ENCODE measurements around the gene CWC25. TPM values are rescaled to one million over a fixed set of nuclear protein-coding genes. Genes with fewer than 3 reads are reported as not detected.

Gene CWC25
- total and polyA plus RNA-seq, 2 of the 13 experiments (the other 11 are each of a cell fraction or from before 2014, with no cell fraction given), result 15.6 to 22.7 TPM

DNA sequence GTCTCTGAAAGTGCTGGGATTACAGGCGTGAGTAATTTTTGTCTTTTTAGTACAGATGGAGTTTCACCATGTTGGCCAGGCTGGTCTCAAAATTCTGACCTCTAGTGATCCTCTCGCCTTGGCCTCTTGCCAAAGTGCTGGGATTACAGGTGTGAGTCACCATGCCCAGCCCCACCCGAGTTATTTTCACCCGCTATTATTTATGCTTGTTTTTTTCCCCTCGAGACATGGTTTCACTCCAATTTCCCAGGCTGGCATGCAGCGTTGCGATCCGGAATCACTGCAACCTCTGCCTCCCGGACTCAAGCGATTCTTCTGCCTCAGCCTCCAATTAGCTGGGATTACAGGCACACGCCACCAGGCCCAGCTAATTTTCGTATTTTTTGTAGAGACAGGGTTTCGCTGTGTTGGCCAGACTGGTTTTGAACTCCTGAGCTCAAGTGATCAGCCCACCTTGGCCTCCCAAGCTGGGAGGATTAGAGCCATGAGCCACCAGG lies 19.2 kb upstream of the CWC25 start (continued):
- no peak for TF ChIP-seq TFDP1 (CRISPR knock-in tag; IDR thresholded peaks at IDR 0.05; ENCODE audit: borderline replicate concordance)
- TF ChIP-seq, protein P1, sequence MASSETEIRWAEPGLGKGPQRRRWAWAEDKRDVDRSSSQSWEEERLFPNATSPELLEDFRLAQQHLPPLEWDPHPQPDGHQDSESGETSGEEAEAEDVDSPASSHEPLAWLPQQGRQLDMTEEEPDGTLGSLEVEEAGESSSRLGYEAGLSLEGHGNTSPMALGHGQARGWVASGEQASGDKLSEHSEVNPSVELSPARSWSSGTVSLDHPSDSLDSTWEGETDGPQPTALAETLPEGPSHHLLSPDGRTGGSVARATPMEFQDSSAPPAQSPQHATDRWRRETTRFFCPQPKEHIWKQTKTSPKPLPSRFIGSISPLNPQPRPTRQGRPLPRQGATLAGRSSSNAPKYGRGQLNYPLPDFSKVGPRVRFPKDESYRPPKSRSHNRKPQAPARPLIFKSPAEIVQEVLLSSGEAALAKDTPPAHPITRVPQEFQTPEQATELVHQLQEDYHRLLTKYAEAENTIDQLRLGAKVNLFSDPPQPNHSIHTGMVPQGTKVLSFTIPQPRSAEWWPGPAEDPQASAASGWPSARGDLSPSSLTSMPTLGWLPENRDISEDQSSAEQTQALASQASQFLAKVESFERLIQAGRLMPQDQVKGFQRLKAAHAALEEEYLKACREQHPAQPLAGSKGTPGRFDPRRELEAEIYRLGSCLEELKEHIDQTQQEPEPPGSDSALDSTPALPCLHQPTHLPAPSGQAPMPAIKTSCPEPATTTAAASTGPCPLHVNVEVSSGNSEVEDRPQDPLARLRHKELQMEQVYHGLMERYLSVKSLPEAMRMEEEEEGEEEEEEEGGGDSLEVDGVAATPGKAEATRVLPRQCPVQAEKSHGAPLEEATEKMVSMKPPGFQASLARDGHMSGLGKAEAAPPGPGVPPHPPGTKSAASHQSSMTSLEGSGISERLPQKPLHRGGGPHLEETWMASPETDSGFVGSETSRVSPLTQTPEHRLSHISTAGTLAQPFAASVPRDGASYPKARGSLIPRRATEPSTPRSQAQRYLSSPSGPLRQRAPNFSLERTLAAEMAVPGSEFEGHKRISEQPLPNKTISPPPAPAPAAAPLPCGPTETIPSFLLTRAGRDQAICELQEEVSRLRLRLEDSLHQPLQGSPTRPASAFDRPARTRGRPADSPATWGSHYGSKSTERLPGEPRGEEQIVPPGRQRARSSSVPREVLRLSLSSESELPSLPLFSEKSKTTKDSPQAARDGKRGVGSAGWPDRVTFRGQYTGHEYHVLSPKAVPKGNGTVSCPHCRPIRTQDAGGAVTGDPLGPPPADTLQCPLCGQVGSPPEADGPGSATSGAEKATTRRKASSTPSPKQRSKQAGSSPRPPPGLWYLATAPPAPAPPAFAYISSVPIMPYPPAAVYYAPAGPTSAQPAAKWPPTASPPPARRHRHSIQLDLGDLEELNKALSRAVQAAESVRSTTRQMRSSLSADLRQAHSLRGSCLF (CRISPR knock-in tag; IDR thresholded peaks at IDR 0.05; ENCODE audit: borderline replicate concordance), result no peak
- 0 out of 2 replicates have a peak, but pooled peaks have one; percentile 19 for TF ChIP-seq REPIN1 (CRISPR knock-in tag; IDR thresholded peaks at IDR 0.05; ENCODE audit: borderline replicate concordance, low read depth)
- TF ChIP-seq ZNF143 (CRISPR knock-in tag; IDR thresholded peaks at IDR 0.05), result no peak
- TF ChIP-seq ZNF605 (CRISPR knock-in tag; IDR thresholded peaks at IDR 0.05), result peak; percentile 54; the same call in 1 of the 2 replicates
- peak; percentile 21; the same call in 1 of the 2 replicates for TF ChIP-seq ZNF691 (CRISPR knock-in tag; IDR thresholded peaks at IDR 0.05; ENCODE audit: borderline replicate concordance, low read depth)
- peak; percentile 16; the same call in 1 of the 2 replicates for TF ChIP-seq ZFX (CRISPR knock-in tag; IDR thresholded peaks at IDR 0.05; ENCODE audit: low read depth)
- TF ChIP-seq, protein P2, sequence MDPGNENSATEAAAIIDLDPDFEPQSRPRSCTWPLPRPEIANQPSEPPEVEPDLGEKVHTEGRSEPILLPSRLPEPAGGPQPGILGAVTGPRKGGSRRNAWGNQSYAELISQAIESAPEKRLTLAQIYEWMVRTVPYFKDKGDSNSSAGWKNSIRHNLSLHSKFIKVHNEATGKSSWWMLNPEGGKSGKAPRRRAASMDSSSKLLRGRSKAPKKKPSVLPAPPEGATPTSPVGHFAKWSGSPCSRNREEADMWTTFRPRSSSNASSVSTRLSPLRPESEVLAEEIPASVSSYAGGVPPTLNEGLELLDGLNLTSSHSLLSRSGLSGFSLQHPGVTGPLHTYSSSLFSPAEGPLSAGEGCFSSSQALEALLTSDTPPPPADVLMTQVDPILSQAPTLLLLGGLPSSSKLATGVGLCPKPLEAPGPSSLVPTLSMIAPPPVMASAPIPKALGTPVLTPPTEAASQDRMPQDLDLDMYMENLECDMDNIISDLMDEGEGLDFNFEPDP (CRISPR knock-in tag; conservative IDR thresholded peaks at IDR 0.05), result no peak
- TF ChIP-seq NFYB (CRISPR knock-in tag; IDR thresholded peaks at IDR 0.05), result 0 out of 2 replicates have a peak, but pooled peaks have one; percentile 23
- TF ChIP-seq HNF4A (CRISPR knock-in tag; IDR thresholded peaks at IDR 0.05), result 0 out of 2 replicates have a peak, but pooled peaks have one; percentile 27
- no peak for TF ChIP-seq ZSCAN22 (CRISPR knock-in tag; IDR thresholded peaks at IDR 0.05)
- 0 out of 2 replicates have a peak, but pooled peaks have one; percentile 18 for TF ChIP-seq TFDP2 (CRISPR knock-in tag; IDR thresholded peaks at IDR 0.05)
- TF ChIP-seq ZNF501 (CRISPR knock-in tag; IDR thresholded peaks at IDR 0.05), result peak; percentile 60; the same call in 1 of the 2 replicates
- no peak for TF ChIP-seq ONECUT2 (CRISPR knock-in tag; IDR thresholded peaks at IDR 0.05)
- TF ChIP-seq FOSL1 (CRISPR knock-in tag; IDR thresholded peaks at IDR 0.05; ENCODE audit: borderline replicate concordance), result peak; percentile 45; the same call in 1 of the 2 replicates
- TF ChIP-seq, protein P3, sequence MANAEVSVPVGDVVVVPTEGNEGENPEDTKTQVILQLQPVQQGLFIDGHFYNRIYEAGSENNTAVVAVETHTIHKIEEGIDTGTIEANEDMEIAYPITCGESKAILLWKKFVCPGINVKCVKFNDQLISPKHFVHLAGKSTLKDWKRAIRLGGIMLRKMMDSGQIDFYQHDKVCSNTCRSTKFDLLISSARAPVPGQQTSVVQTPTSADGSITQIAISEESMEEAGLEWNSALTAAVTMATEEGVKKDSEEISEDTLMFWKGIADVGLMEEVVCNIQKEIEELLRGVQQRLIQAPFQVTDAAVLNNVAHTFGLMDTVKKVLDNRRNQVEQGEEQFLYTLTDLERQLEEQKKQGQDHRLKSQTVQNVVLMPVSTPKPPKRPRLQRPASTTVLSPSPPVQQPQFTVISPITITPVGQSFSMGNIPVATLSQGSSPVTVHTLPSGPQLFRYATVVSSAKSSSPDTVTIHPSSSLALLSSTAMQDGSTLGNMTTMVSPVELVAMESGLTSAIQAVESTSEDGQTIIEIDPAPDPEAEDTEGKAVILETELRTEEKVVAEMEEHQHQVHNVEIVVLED (CRISPR knock-in tag; IDR thresholded peaks at IDR 0.05; ENCODE audit: borderline replicate concordance), result no peak
- peak; percentile 68 for TF ChIP-seq ZNF781 (CRISPR knock-in tag; IDR thresholded peaks at IDR 0.05; ENCODE audit: borderline replicate concordance, not compliant biosample characterization)
- no peak for TF ChIP-seq STAG1 (CRISPR knock-in tag; IDR thresholded peaks at IDR 0.05)

Measured in HepG2 (cell line).